Measurements from ENCODE around the gene SIL1.

Gene SIL1

DNA sequence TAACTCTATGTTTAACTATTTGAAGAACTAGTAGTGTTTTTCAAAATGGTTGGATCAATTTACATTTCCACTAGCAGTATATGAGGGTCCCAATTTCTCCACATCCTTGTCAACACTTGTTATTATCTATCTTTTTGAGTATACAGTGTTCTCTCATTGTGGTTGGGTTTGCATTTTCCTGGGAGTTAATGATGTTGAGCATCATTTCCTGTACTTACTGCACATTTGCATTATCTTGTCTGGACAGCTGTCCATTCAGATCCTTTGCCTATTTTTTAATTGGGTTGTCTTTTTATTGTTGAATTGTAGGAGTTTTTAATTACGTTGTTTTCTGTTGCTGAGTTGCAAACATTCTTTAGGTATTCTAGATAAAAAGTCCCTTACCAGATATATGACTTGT lies 219.6 kb downstream of the SIL1 start:
- no peak for DNase-seq (ENCODE audit: low read depth)

DNA sequence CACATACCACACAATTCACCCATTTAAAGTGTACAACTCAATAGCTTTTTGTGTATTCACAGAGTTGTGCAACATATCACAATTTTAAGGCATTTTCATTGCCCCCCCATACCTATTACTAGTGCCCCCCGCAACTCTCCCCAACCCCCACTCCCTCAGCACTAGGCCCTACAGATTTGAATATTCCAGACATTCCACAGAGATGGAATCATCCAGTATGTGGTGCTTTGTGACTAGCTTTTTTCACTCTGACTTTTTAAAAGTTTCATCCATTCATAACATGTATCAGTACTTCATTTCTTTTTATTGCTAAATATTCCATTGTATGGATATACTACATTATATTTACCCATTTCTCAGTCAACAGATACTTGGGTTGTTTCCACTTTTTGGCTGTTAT lies 220.1 kb downstream of the SIL1 start:
- no peak for DNase-seq (ENCODE audit: low read depth)

DNA sequence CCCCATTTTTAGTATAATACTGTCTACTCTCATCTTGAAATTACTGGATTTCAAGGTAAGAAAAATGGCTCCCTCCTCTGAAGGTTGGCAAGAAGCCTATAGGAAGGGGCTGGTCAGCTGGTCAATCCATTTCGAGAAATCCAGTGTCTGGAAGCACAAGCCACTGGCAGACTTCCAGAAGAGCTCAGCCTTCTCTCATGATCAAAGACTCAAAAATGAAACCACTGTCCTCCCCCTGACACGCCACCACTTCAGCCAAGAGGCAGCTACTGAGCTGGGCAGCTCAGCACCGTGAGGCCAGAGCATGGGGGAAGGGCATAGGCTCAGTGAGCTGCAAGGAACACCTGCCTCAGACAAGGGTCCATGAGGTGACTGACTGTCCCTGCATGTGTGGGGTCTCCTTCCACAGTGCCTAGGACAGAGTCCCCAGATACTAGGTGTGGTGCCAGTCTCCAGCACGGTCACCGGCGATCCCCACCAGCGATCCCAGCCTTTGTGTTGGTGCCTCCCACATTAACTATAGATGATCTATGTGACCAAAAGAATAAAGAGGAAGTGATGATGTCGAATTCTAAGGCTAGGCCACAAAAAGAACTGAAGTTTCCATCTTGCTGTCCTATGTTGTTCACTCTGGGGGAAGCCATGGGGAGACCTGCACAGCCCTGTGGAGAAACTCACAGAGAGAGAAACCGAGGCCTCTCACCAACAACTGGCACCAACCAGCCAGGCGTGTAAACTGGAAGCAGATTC lies 222.9 kb downstream of the SIL1 start:
- no peak for DNase-seq (ENCODE audit: low read depth)

DNA sequence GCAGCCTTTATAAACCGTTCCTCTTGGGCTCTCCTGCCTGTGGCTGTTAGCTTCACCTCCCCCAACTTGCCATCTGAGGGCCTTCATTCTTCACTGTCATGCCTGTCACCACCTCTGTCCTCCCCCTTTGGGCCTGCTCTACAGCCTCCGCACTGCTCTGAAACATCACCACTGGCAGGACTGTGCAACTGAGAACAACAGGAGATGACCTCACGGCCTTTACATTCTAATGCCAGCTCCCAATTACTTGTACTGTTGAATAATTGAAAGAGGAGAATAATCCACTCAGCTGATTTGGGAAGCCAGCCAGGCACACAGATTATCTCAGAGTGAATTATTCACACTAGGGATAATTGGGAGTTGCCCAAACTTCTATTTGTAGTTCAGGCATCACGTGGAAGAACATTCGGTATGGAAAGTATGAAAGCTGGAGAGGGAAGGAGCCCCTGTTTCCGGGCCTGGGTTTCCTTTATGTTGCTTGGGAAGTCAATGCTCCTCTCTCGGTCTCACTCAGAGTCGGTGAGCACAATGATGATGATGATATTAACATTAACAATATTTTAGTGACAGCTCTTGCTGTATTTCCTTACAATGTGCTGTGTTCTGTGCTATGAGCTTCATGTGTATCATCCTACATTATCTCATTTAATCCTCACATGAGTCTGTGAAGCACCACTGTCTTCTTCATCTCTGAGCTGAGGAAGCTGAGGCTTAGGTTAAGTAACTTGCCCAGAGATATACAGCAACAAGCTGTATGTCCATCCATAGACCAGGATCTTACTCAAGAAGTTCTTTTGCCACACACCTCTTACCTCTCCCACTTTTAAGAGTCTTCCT lies 223.7 kb downstream of the SIL1 start:
- no peak for DNase-seq (ENCODE audit: low read depth)

DNA sequence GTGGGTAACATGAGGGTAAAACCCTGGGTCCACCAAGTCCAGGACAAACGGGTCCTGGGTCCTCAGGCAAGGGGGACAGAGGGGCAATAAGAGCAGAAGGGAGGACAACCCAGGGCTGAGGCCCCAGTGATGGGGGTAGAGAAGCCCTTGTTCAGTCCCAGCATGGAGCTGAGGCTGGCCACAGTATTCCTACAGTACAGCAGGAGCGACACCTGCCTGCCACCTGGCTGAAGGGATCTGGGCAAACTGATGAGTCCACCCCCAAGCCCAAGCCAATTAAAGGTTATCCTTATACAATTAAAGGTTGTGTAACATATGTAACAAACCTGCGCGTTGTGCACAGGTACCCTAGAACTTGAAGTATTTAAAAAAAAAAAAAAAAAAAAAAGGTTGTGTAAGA lies 225.3 kb downstream of the SIL1 start:
- DNase-seq (ENCODE audit: low read depth), result no peak

DNA sequence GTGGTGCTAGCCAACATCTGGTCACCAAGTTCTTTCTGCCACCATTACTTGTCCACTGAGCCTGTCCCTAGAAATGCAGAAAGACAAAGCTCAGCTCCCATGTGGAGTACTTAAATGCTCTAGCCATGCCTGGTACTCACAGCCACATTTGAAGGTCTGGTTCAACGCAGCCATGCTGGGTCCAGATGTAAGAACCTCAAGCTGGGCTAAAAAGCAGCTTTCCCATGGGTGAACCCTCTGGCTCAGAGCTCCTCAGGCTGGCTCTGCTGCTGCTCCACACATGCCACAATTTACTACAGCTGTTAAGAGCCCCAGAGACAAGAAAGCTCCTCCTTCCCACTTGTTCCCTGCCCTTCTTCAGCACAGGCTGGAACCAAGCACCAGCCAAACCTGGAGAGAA lies 225.9 kb downstream of the SIL1 start:
- DNase-seq (ENCODE audit: low read depth), result no peak

DNA sequence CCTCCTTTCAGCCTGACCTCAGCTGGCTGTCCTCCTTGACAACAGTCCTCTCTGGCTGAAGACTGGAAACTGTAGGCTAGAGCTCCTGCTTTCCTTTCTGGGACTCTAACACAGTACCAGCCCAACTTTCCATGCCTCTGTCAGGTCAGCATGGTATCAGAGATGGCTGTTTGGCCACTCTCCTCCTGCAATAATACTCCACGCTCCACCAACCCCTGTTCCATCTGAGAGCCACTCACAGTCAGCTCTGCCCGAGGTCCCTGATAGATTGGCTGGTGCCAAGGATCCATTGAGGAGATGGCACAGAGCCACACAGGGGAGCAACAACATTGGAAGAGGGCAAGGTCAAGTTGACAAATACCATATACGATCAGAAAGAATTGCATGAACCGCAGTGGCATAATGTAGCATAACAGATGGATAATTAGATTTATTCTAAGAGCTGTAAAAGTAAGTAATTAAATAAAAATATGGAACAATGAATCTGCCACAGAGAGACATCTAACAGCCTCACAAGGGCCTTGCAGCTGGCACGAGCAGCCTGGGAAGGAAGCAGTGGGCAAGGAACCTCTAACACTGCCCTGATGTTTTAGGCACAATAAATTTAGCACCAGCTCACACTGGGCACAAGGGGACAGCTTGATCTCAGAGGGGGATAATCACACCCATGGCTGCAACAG lies 228.7 kb downstream of the SIL1 start:
- DNase-seq (ENCODE audit: low read depth), result no peak

DNA sequence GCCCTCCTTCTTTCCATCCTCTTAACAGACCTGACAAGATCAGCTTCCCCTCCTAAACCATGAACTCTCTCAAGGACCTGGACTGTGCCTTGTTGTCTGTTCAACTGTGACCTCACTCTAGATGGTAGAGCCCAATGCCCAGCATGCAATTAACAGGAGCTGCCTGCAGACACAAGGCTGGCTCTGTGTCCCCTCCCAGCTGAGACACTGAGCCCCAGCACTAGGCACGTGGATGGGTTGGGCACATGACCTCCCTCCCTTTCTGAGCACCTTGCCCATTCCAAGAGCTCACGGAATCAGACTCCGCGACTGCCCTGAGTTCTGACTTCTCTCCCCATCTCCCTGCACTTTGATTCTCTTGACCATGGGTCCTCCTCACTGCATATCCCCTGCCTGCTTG lies 229.6 kb downstream of the SIL1 start:
- no peak for DNase-seq (ENCODE audit: low read depth)

DNA sequence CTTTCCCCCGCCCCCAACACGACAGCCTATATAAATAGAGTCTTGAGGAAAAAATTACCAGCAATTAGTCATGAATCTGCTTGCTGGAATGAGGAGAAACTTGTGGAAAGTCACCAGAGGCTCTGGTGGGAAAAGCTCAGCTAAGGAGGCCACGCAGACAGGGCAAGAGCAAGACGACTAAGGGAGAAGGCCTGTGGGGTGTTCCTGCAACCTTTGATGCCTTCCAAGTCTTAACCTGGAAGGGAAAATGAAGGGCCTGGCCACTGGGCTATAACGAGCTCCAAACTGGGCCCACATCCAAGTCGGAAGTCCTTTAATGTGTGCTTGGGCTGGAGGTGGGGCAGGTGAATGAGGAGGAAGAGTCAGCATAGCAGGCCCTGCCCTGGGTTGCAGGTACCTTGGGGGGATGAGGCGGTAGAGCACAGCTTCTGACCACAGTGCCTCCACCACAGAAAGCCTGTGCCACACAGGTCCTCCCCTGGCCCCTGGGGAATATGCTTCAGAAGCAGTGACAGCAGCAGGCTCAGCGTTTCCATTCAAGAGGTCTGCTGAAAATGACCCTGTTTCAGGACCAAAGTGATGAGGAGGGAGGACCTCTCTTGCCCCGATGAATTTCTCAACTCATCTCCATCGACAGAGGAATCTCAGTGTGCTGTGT lies 230.2 kb downstream of the SIL1 start:
- no peak for DNase-seq (ENCODE audit: low read depth)

DNA sequence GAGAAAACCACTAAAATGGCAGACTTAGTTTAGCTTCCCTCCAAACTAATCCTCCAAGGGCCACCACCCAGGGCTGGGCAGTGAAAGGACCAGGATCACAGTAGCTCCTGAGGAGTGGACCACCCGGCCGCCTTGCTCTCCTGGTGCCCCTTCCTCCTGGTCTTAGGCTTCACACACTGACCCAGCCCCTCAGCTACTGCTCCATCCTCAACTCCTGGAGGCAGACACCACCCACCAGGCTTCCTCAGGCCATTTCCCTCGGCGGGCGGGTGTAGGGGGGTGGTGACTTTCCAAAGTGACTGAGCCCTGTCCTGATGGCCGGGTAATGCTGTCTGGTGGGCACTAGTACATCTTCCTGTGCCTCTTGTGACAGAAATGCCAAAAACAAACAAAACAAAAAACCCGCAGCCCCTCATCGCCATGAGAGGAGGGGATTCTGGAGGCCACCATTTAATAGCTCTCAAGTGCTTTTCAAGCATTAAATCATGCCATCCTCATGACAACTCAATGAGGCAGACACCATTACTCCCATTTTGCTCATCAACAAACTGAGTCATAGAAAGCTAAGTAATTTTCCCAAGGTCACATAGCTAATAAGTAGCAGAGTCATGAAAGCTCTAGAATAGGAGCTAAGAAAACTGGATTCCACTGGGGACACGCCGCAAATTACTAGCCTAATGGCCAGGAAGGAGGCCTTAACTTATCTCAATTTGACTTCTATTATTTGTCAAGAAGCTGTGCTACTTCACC lies 231.8 kb downstream of the SIL1 start:
- DNase-seq (ENCODE audit: low read depth), result no peak

DNA sequence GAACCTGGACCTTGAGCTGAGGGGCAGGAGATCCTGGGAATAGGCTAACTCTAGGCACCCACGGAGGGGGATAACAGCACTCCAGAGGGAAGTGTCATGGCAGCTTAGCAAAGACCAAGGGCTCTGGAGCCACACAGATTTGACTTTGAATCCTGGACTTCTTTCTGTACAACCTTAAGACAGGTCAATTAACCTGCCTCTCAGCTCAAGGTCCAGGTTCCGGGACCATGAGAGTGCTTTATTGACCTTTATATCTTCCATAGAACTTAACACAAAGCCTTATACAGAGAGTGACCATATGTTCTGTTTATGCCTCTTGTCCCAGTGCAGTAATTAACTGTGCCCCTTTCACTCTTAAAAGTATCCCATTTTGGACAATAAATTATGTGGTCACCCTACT lies 232.5 kb downstream of the SIL1 start:
- no peak for DNase-seq (ENCODE audit: low read depth)

DNA sequence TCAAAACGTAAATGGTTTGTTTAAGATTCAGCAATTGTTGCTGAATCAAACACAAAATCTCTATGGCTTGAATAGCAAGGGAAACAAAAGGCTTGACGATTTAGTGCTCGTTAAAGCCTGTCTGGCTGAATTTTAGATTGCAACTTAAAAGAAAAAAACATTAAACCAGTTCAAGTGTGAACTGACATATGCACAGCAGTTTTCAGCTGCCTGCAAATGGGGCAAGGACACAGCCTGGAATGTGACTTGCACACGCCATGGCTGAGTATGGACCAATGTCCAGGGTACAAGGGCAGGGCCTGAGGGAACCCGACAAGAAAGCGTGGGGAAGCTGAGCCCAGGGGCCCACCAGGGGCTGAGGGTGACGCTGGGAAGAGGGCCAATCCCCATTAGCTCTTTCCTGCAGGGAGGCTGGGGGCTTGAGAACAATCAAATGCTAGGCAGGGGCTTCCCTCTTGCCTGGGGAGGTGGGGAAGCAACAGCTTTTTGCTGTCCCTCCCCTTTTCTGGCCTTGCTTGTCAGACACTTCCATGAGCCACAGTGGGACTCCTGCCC lies 233.4 kb downstream of the SIL1 start:
- no peak for DNase-seq (ENCODE audit: low read depth)

DNA sequence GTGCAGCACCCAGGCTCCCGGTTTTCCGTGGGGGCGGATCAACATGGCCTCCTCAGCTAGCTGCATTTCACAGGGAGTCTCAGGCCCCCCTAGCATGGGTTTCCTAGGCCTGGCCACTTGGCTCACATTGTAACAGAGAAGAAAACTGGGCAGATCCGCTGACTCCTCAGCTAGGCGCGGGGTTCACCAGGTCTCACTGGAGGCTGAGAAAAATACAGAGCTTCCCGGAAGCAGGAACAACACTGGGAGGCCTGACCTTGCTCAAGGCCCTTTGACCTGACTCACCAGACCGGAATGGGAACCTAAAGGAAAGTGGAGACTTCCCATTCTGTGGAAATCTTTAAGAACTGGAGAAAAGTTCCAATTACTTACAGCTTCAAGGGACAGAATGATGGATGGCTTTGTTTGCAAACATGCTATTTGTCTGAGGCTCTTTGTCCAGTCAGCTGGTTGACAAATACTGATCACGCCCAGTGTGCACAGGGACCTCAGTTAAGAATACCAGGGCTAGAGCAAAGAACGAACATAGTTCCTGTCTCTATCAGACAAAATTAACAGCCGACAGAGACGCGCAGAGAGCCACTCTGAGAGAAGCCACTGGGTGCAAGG lies 234.3 kb downstream of the SIL1 start:
- no peak for DNase-seq (ENCODE audit: low read depth)

DNA sequence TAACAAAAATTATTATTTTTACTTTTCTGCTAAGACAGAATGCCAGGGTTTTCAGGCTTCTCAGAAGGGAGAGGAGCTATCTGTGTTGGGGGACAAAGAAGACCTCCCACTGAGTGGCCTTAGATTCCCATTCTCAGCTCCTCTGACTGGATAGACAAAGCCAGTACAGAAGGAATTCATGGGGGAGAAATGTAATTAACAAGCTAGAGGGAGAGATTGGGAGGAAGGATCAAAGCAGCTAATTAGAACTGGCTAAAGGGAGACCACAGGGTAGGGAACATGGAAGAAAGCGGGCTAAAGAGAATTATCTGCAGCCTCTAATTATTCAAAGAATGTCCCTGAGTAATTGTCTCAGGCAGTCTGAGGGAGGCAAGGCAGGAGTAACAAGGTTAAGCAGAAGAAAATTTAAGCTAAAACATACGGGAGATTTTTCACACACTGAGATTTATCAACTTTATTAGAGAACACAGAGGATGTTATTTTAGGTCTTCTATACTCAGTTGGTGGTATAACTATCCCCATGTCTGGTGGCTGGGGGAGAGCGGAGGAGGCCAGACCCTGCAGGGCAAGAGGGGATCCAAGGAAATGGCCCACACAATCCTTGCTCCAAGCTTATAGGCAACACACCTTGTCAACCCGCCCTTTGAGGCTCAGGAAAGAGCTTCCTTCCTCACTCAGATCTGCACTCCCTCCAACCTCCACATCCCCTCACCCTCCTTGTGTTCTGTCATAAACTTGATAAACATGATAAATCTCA lies 235.4 kb downstream of the SIL1 start:
- DNase-seq (ENCODE audit: low read depth), result no peak

DNA sequence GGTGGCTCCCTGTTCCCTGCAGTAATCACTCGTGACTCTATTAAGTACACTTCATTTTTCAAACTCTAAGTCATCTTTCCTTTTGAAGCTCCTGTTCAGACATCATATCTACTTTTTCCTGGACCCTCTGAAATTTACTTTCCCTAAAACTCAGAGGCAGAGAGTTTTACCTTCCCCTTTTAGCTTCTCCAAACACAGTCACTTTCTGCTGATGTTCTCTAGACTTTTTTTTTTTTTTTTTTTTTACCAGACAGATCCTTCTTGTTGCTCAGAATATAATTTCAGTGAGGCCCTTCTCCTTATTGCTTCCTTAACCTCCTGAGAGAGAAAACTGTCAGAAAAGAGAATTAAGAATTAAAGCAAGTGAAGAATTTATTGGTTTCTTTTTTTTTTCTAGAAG lies 236.4 kb downstream of the SIL1 start:
- no peak for DNase-seq (ENCODE audit: low read depth)

DNA sequence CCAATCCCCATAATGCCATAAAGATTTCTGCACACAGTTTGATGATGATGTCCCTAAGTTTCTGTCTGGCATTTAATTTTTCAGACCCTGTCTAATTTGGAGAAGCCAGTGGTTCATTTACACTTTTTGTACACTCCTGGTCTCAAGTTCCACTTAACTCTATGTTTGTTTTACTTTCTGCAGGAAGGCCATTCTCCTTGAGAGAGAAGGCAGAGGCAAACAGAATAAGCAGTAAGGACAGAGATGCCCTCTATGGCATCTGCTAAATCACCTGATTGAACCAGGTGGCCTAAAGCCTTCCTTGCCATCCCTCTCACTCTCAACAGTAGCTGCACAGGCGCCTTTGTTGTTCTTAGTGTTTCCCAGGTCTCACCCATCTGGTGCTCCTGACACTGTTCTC lies 236.9 kb downstream of the SIL1 start:
- DNase-seq (ENCODE audit: low read depth), result no peak

DNA sequence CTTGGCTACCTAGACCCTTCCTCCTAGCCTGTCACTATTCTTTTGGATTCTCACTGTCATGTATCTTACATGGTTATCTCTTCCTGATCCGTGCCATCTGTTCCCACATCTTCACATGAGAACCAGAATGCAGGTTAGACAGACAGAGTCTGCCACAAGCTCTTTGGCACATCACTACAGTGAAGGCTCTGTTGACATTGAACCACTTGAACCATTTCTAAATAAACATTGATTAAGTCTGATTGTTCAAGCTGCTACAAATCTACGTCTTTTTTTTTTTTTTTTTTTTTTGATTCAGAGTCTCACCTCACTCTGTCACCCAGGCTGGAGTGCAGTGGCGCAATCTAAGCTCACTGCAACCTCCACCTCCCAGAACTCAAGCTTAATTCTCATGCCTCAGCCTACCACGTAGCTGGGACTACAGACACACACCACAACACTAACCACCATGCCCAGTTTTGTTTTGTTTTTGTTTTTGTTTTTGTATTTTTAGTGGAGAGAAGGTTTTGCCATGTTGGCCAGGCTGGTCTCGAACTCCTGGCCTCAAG lies 237.9 kb downstream of the SIL1 start:
- no peak for DNase-seq (ENCODE audit: low read depth)

DNA sequence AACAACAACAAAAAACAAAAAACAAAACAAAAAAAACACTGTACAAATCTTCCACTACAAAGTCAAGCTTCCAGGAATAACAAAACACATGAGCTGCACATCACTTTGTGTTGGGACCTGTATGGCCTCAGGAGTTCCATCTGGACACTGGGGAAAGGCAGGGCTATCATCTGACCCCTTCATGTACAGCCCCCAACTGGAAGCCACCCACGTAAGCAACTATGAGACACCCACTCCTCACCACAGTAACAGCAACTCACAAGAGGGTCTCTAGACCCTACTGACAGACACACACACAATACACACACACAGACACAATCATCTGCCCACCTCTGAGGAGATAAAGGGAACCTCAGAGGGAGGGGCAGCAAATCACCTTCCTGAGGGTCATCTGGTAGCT lies 241.4 kb downstream of the SIL1 start:
- DNase-seq (ENCODE audit: low read depth), result no peak

DNA sequence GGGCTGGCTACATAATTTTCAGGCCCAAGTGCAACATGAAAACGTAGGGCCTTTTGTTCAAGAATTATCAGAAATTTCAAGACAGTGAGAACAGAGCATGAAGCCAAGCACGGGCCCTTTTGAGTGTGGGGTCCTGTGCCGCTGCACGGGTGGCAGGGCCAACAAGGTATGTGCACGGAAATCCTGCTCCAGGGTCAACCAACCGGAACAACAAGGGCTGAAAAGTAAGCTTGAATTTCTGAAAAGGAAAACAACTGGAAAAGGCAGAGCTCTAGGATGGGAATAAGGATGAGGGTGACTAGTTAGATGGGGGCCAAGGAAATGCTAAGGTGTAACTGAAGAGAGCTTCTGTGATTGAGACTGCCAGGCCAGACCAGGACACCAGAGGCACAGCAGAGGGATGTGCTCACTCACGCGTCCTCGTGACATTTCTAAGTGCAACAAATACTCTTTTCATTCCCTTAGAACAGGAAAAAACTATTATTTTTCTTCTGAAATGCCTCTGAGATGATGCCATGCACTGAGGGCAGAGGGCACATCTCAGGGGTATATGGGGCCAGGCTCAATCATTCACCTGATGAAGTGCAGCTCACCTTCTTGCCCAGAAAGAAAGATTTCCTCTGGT lies 242.4 kb downstream of the SIL1 start:
- no peak for DNase-seq (ENCODE audit: low read depth)

Measured in stimulated activated CD8-positive, alpha-beta memory T cell treated with anti-CD3 and anti-CD28 coated beads, Interleukin-12 subunit alpha, Interleukin-12 subunit beta, amount 100 ng/mL, for 1 hour (primary cell).